ENCODE data around the gene SLC22A16. TPM values are rescaled to one million over a fixed set of nuclear protein-coding genes. Genes with fewer than 3 reads are reported as not detected.

The SLC22A16 gene
- total RNA-seq, 1 donor from 2014 or later, result 0.22 TPM

GRCh38 chr6:110385458-110385863 lies 91.0 kb downstream of the SLC22A16 start:
- ATAC-seq (no peak), DNase-seq (ENCODE audit: low spot score) (no peak)
- intact Hi-C loops (cut with DNase I), result no loop called here

GRCh38 chr6:110378552-110378951 lies 97.9 kb downstream of the SLC22A16 start:
- no peak for DNase-seq (ENCODE audit: low spot score)
- intact Hi-C loops (cut with DNase I), result no loop called here
- ATAC-seq, result no peak

Other genes with a start within 250 kb of the SLC22A16 start
- 2.7 TPM for gene METTL24, start 118.3 kb downstream of the SLC22A16 start, total RNA-seq
- gene DDO, start 61.0 kb downstream of the SLC22A16 start, total RNA-seq, result 1.3 TPM

Measured in sciatic nerve (tissue), 2 donors.